Mesendoderm (in vitro differentiated cells): ENCODE results near the gene MAT2A. TPM values are rescaled to one million over a fixed set of nuclear protein-coding genes. Genes with fewer than 3 reads are reported as not detected.

Source experiments
- DNase-seq: peaks from one replicate; pipeline ENCODE4 v3.0.0; 2013
- H2AK5ac ChIP-seq: 2 replicates; pipeline ENCODE4 v1.6.1; 2013; ENCODE audit warnings: low read length, inconsistent platforms
- H2BK120ac ChIP-seq: 2 replicates; pipeline ENCODE4 v1.6.1; 2013; ENCODE audit warnings: low read depth, mild to moderate bottlenecking, low read length, moderate library complexity, mixed read lengths
- H2BK15ac ChIP-seq: replicated peaks from 2 replicates; pipeline ENCODE4 v1.6.1; 2013; ENCODE audit warnings: low read depth, mild to moderate bottlenecking, moderate library complexity
- H2BK5ac ChIP-seq: 2 replicates; pipeline ENCODE4 v1.6.1; 2013; ENCODE audit warnings: low read length, inconsistent platforms
- H3K18ac ChIP-seq: 2 replicates; pipeline ENCODE4 v1.6.1; 2013; ENCODE audit warnings: mild to moderate bottlenecking, low read length, mixed read lengths
- H3K23ac ChIP-seq: one replicate; pipeline ENCODE4 v1.6.1; 2013; ENCODE audit warnings: low read length
- H3K27ac ChIP-seq: 2 replicates; pipeline ENCODE4 v1.5.1; 2013; ENCODE audit warnings: low read depth, mild to moderate bottlenecking, inconsistent platforms, low read length, moderate library complexity
- H3K27me3 ChIP-seq: 2 replicates; pipeline ENCODE4 v1.6.1; 2013; ENCODE audit warnings: low read length, control low read depth, mild to moderate bottlenecking, inconsistent platforms; ENCODE audit not compliant: insufficient read depth, poor library complexity
- H3K36me3 ChIP-seq: 2 replicates; pipeline ENCODE4 v1.6.1; 2013; ENCODE audit warnings: low read length, inconsistent platforms; ENCODE audit not compliant: control insufficient read depth, insufficient read depth
- H3K4ac ChIP-seq: one replicate; pipeline ENCODE4 v1.6.1; 2013; ENCODE audit warnings: low read depth, mild to moderate bottlenecking, low read length, moderate library complexity
- H3K4me1 ChIP-seq: 2 replicates; pipeline ENCODE4 v1.6.1; 2013; ENCODE audit warnings: low read depth, low read length, inconsistent platforms; ENCODE audit not compliant: control insufficient read depth
- H3K4me2 ChIP-seq: 2 replicates; pipeline ENCODE4 v1.6.1; 2013; ENCODE audit warnings: low read length
- H3K4me3 ChIP-seq: 2 replicates; pipeline ENCODE4 v1.5.1; 2013; ENCODE audit warnings: mild to moderate bottlenecking, low read length
- H3K56ac ChIP-seq: one replicate; pipeline ENCODE4 v1.6.1; 2013; ENCODE audit warnings: low read length
- H3K79me1 ChIP-seq: 2 replicates; pipeline ENCODE4 v1.6.1; 2013; ENCODE audit warnings: low read length, inconsistent platforms
- H3K79me2 ChIP-seq: 2 replicates; pipeline ENCODE4 v1.6.1; 2013; ENCODE audit warnings: mild to moderate bottlenecking, low read length; ENCODE audit not compliant: control insufficient read depth, insufficient read depth
- H3K9ac ChIP-seq: 2 replicates; pipeline ENCODE4 v1.6.1; 2013; ENCODE audit warnings: low read length, inconsistent platforms
- H4K5ac ChIP-seq: one replicate; pipeline ENCODE4 v1.6.1; 2013; ENCODE audit warnings: low read length
- H4K8ac ChIP-seq: one replicate; pipeline ENCODE4 v1.6.1; 2013; ENCODE audit warnings: low read depth, mild to moderate bottlenecking, control low read depth, low read length, moderate library complexity
- WGBS: extraction: QIAGEN DNeasy Blood & Tissue Kit; methylation state at CpG from one replicate; pipeline ENCODE4 v1.1.7; 2013; ENCODE audit warnings: low lambda C conversion rate, missing lambda C conversion rate; ENCODE audit not compliant: insufficient coverage; ENCODE audit errors: extremely low coverage; 5-methylcytosine and 5-hydroxymethylcytosine counted together
- polyA plus RNA-seq, 2 experiments: library from polyadenylated mRNA; stranded (reverse); fragments of 200-250 nt; gene quantifications; one replicate each; pipeline ENCODE4 v1.2.3, GENCODE V29; 2013

MAT2A gene
- 303 TPM for polyA plus RNA-seq (2013, experiment 1 of 2)
- polyA plus RNA-seq (2013, experiment 2 of 2), result 306 TPM

DNA sequence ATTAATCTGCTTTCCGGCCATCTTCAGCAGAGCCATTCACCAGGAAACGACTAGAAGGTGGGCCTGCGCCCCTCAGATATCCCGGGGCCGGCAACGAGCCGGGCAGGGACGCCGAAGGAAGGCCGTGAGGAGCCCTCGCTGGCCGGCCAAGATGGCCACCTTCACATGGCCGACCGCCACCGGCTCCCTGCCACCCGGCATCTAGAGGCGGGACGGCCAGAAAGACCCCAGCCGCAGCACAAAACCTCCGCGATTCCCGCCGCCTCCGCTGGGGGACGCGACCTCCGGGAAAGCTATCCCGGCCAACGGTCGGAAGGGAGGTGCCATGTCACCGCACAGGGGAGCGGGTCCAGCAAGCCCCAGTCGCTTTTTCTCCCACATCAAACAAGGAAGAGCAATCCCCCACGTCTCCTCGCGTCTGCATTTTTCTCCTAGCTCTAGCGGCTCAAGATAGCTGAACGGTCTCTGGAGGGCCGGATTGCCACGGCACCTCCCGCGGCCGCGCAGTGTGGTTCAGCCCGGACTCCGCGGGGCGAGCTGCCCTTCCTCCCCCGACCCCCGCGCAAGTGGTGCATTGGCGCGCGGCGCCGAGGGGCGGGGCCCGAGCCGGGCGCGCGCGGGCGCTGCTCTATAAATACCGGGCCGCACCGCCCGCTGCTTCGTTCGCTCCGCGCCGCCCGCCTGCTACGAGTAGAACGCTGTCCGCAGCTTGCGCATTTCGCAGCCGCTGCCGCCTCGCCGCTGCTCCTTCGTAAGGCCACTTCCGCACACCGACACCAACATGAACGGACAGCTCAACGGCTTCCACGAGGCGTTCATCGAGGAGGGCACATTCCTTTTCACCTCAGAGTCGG, at the start of gene MAT2A:
TSS of gene MAT2A (plus strand) at position 662 of the 854 bp plus-strand sequence. CDS start at position 782, 120 bp downstream.
- peak within 1 kb of the TSS; percentile 52 for H2BK120ac ChIP-seq
- peak within 1 kb of the TSS; percentile 96 for H3K18ac ChIP-seq
- peak within 1 kb of the TSS; percentile 97 for H2BK5ac ChIP-seq
- peak within 1 kb of the TSS; percentile 99 for H3K4me3 ChIP-seq
- peaks cover 11% of the 10 kb centered on the region for H3K36me3 ChIP-seq
- no peaks in the 10 kb centered on the region for H3K4me1 ChIP-seq
- peak within 1 kb of the TSS; percentile 100 for H3K9ac ChIP-seq
- peak within 1 kb of the TSS; percentile 100 for H3K56ac ChIP-seq
- no peak within 1 kb of the TSS for H2BK15ac ChIP-seq
- H3K27ac ChIP-seq, result peak within 1 kb of the TSS; percentile 99
- peak within 1 kb of the TSS; percentile 97 for H3K23ac ChIP-seq
- no peaks in the 10 kb centered on the region for H3K27me3 ChIP-seq
- peak within 1 kb of the TSS; percentile 99 for H3K4ac ChIP-seq
- H3K79me1 ChIP-seq, result peaks cover 6% of the 10 kb centered on the region
- H4K8ac ChIP-seq, result peak within 1 kb of the TSS; percentile 57
- H3K79me2 ChIP-seq, result peaks cover 36% of the 10 kb centered on the region
- H4K5ac ChIP-seq, result peak within 1 kb of the TSS; percentile 68
- peak; percentile 97 for DNase-seq
- peak within 1 kb of the TSS; percentile 97 for H2AK5ac ChIP-seq
- no CpG with 5 or more reads among the region's 92 CpGs for WGBS
- H3K4me2 ChIP-seq, result peak within 1 kb of the TSS; percentile 90

DNA sequence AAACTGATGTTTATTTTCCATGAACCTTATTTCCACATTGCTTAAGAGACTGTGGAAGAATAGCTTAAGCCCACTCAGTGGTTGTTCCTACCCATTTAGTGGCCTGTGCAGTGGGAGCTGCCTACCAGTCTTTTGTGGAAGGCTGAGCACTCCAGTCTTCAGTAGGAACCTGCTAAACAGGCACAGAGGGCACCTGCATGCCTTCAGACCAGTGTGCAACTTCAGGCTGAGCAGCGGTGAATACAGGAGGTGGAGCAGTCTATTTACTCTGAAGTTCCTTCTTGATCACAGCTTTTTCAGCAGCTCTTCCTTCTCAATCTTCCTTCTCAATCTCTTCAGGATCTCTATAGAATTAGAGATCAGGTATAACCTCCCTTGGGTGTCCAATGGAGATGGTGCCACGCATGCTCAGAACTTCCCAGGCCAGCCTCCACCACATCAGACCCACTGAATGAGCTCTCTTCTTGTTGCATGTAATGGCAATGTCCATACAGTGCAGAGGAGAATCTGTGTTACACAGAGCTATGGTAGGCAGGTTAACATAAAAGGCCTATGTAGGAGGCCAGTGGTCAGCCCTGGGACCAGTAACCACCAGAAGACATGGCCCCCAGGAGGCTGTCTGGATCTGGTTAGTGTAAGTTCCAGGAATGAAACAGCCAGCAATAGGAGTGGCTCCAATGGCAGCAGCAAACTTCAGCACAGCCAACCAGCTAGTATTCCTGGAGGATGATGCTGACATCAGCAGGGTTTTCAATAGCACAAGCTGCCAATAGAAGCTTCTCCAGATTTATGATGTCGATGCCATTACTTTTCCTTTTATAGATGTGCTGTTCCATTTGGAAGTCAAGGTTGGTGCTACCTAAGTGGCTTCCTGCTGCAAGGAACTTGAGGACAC, 47.9 kb upstream of the MAT2A start:
- no peak overlapping the region for H2BK120ac ChIP-seq
- no peaks in the 10 kb centered on the region for H3K27me3 ChIP-seq
- H2BK15ac ChIP-seq, result no peak overlapping the region
- H3K56ac ChIP-seq, result no peak overlapping the region
- no peak overlapping the region for H3K4ac ChIP-seq
- H3K4me2 ChIP-seq, result no peak overlapping the region
- H2BK5ac ChIP-seq, result no peak overlapping the region
- no peaks in the 10 kb centered on the region for H3K4me1 ChIP-seq
- H3K9ac ChIP-seq, result no peak overlapping the region
- WGBS, result no CpG with 5 or more reads among the region's 3 CpGs
- H2AK5ac ChIP-seq, result no peak overlapping the region
- H3K27ac ChIP-seq, result no peak overlapping the region
- no peak overlapping the region for H4K5ac ChIP-seq
- no peak overlapping the region for H3K18ac ChIP-seq
- no peak for DNase-seq
- H3K4me3 ChIP-seq, result no peak overlapping the region
- H3K23ac ChIP-seq, result no peak overlapping the region
- H4K8ac ChIP-seq, result no peak overlapping the region
- H3K79me1 ChIP-seq, result no peaks in the 10 kb centered on the region
- no peaks in the 10 kb centered on the region for H3K36me3 ChIP-seq
- no peaks in the 10 kb centered on the region for H3K79me2 ChIP-seq

DNA sequence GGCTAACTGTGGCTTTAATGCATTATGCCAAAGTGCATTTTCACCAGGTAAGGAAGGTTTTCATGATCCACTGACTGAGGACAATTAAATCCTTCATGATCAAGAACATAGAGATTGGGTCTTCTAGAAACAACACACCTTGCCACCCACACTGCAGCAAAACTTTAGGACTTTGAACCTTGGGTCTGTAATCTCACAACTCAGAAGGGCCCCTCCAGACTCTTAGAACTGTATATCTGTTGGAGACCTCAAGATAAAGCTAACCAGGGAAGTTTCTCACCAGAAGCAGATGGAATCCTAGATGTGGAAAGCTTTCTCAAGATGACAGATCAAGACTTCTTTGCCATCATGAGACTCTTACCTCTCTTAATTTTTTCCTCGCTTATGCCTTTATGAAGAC, 42.5 kb upstream of the MAT2A start:
- no peak overlapping the region for H3K4me3 ChIP-seq
- no peak overlapping the region for H3K9ac ChIP-seq
- no peaks in the 10 kb centered on the region for H3K79me2 ChIP-seq
- no peak overlapping the region for H3K56ac ChIP-seq
- H2BK5ac ChIP-seq, result no peak overlapping the region
- no peak overlapping the region for H3K4ac ChIP-seq
- no CpG with 5 or more reads among the region's 1 CpG for WGBS
- no peaks in the 10 kb centered on the region for H3K79me1 ChIP-seq
- H3K23ac ChIP-seq, result no peak overlapping the region
- no peak overlapping the region for H2BK15ac ChIP-seq
- no peak for DNase-seq
- H3K4me2 ChIP-seq, result no peak overlapping the region
- H4K5ac ChIP-seq, result no peak overlapping the region
- H3K27me3 ChIP-seq, result no peaks in the 10 kb centered on the region
- no peak overlapping the region for H4K8ac ChIP-seq
- H3K36me3 ChIP-seq, result no peaks in the 10 kb centered on the region
- H2BK120ac ChIP-seq, result no peak overlapping the region
- no peaks in the 10 kb centered on the region for H3K4me1 ChIP-seq
- H2AK5ac ChIP-seq, result no peak overlapping the region
- H3K27ac ChIP-seq, result no peak overlapping the region
- no peak overlapping the region for H3K18ac ChIP-seq

DNA sequence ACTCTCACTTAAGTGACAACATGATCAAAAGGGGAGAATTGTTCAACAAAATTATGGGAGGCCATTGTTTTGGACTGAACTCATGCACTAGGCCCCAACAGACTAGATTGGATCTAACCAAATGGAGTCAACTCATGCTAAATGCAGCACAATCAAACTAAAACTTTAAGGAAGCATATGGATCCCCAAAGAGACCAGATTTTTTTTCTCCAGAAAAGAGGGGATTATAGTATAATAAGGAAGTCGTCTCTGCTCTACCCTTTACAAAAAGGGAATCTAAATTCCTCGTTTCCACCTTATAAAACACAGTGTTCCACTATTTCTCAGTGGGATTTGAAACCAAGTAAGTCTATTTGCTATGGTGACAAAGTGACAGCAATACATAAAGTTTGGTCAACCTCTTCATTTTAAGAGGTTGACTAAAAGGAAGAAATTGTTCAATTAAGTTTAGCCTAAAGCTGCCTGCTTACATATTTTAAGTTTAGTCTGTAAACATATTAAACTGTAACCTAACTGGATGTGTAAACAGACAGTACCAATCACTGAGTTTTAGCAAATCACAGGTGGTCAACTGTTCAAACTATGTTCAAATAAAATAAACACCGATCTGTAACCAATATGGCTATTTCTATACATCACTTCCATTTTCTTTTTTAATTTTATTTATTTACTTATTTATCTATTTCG, 40.9 kb upstream of the MAT2A start:
- WGBS, result 100% methylated on average over 2 of the region's 4 CpGs
- no peak overlapping the region for H3K18ac ChIP-seq
- no peaks in the 10 kb centered on the region for H3K79me2 ChIP-seq
- no peak overlapping the region for H4K8ac ChIP-seq
- no peak overlapping the region for H3K4ac ChIP-seq
- no peak overlapping the region for H2BK15ac ChIP-seq
- no peak overlapping the region for H3K4me2 ChIP-seq
- DNase-seq, result no peak
- no peak overlapping the region for H4K5ac ChIP-seq
- H3K4me1 ChIP-seq, result no peaks in the 10 kb centered on the region
- no peak overlapping the region for H2AK5ac ChIP-seq
- H3K27ac ChIP-seq, result no peak overlapping the region
- H2BK5ac ChIP-seq, result no peak overlapping the region
- no peak overlapping the region for H3K56ac ChIP-seq
- H3K27me3 ChIP-seq, result no peaks in the 10 kb centered on the region
- H3K9ac ChIP-seq, result no peak overlapping the region
- no peak overlapping the region for H2BK120ac ChIP-seq
- H3K36me3 ChIP-seq, result no peaks in the 10 kb centered on the region
- no peaks in the 10 kb centered on the region for H3K79me1 ChIP-seq
- no peak overlapping the region for H3K4me3 ChIP-seq
- no peak overlapping the region for H3K23ac ChIP-seq

- Histone ChIP-seq H4K5ac (no peak overlapping the region), H2BK5ac (no peak overlapping the region), H3K4me2 (no peak overlapping the region), H3K56ac (no peak overlapping the region), H3K36me3 (no peaks in the 10 kb centered on the region), H2BK15ac (no peak overlapping the region), H2BK120ac (no peak overlapping the region), H3K9ac (no peak overlapping the region), H3K4me1 (no peaks in the 10 kb centered on the region), H3K27me3 (no peaks in the 10 kb centered on the region), H2AK5ac (no peak overlapping the region), H3K79me1 (no peaks in the 10 kb centered on the region), H4K8ac (no peak overlapping the region), H3K4me3 (no peak overlapping the region), H3K79me2 (no peaks in the 10 kb centered on the region), H3K23ac (no peak overlapping the region), H3K4ac (no peak overlapping the region), H3K18ac (no peak overlapping the region), H3K27ac (no peak overlapping the region)
- peak; percentile 53 for DNase-seq
- WGBS, result no CpG with 5 or more reads among the region's 3 CpGs
Measured at GRCh38 chr2:85501248-85501647, 37.7 kb upstream of the MAT2A start.
